Stromal cell of bone marrow (primary cell): Measurements from ENCODE around the gene PLA2G6.

Experiments used
- DNase-seq: peaks from one replicate; pipeline ENCODE4 v3.0.0-alpha.2; 2012; ENCODE audit warnings: low read depth

PLA2G6 gene

GRCh38 chr22:38181453-38182200 lies at the start of gene PLA2G6:
Gene PLA2G6, minus strand, starts transcription at chr22:38181830. Its CDS starts 12,404 bp downstream, at chr22:38169426.
- peak; percentile 97 for DNase-seq

GRCh38 chr22:38230916-38231315 lies 49.3 kb upstream of the PLA2G6 start:
- DNase-seq = no peak

- no peak for DNase-seq
These were observed 48.6 kb upstream of the PLA2G6 start for GRCh38 chr22:38230108-38230825.

GRCh38 chr22:38228873-38229740 lies 47.5 kb upstream of the PLA2G6 start:
- DNase-seq = peak; percentile 48

GRCh38 chr22:38228326-38228872 lies 46.8 kb upstream of the PLA2G6 start:
- no peak for DNase-seq

GRCh38 chr22:38226853-38227649 lies 45.4 kb upstream of the PLA2G6 start:
- DNase-seq = no peak

GRCh38 chr22:38223289-38223960 lies 41.8 kb upstream of the PLA2G6 start:
- DNase-seq = no peak

GRCh38 chr22:38222797-38223119 lies 41.1 kb upstream of the PLA2G6 start:
- no peak for DNase-seq

GRCh38 chr22:38221908-38222796 lies 40.5 kb upstream of the PLA2G6 start:
- no peak for DNase-seq

- no peak for DNase-seq
These were observed 39.8 kb upstream of the PLA2G6 start for GRCh38 chr22:38221407-38221806.

- no peak for DNase-seq
These were observed 39.2 kb upstream of the PLA2G6 start for GRCh38 chr22:38220653-38221386.

- no peak for DNase-seq
These were observed 38.5 kb upstream of the PLA2G6 start for GRCh38 chr22:38220163-38220562.

GRCh38 chr22:38219632-38220031 lies 38.0 kb upstream of the PLA2G6 start:
- no peak for DNase-seq

- peak; percentile 81 for DNase-seq
These were observed 37.3 kb upstream of the PLA2G6 start for GRCh38 chr22:38218661-38219622.

- DNase-seq = no peak
These were observed 33.8 kb upstream of the PLA2G6 start for GRCh38 chr22:38215156-38216038.

GRCh38 chr22:38214302-38215056 lies 32.8 kb upstream of the PLA2G6 start:
- DNase-seq = no peak
